NCI-H128 (cell line): ENCODE results near the gene TAMALIN.

ENCODE experiments used
- DNase-seq: peaks from one replicate; lab custom pipeline; 2025; ENCODE audit not compliant: unreplicated experiment; lab: John Stamatoyannopoulos, UW

TAMALIN gene

DNA sequence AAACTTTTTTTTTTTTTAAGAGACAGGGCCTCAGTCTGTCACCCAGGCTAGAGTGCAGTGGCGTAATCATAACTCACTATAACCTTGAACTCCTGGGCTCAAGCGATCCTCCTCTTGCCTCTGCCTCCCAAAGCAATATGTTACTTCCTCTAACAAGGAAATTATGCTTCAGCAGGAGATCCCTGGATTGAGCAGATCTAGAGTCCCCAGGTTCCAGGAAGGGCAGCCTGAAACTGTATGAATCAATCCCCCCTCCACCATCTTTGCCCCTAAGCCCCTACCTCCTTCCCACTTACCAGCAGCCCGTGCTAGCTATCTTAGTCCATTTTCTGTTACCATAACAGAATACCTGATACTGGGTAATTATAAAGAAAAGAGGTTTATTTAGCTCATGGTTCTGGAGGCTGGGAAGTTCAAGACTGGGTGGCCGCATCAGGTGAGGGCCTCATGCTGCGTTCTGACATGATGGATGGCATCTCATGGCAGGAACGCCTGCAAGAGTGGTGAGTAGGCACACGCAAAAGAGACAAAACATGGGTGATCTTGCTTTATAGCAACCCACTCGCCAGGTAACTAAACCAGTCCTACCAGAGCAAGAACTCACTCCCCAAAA is 5.0 kb downstream of the TAMALIN start:
- DNase-seq = no peak

- no peak for DNase-seq
These were observed 7.0 kb downstream of the TAMALIN start for GRCh38 chr12:52013626-52014310.

- DNase-seq = no peak
These were observed 8.1 kb downstream of the TAMALIN start for GRCh38 chr12:52014567-52015530.

- no peak for DNase-seq
These were observed 8.8 kb downstream of the TAMALIN start for GRCh38 chr12:52015532-52016041.

DNA sequence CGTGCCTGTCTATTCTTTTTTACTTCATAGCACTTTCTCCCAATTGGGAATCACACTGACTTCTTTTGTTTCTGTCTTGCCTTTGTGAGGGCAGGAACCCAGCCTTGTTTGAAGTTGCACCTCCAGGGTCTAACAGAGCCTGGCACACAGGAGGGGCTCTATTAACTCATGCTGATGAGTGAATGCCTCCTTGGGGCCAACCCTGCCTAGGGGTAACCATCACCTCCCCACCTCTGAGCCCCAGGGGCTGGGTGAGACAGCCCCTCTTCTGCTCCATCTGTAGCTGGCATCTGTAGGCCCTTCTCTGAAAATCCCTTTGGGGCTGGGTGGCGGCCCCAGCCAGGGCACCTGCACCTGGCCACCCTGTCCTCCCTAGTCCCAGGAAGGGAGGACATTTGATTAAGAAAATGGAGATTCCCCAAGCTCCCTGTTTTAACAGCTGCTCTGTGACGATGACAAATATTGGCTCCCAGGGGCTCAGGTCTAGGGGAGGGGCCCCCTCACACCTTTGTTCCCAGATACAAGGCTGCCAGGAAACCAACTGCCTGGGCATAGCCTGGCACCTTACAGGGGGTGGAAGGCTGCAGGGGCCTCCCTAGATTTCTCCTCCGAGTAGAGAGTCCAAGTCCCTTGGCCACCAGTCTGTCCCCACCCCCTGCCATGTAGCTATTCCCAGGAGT is 11.8 kb downstream of the TAMALIN start:
- DNase-seq = no peak

DNA sequence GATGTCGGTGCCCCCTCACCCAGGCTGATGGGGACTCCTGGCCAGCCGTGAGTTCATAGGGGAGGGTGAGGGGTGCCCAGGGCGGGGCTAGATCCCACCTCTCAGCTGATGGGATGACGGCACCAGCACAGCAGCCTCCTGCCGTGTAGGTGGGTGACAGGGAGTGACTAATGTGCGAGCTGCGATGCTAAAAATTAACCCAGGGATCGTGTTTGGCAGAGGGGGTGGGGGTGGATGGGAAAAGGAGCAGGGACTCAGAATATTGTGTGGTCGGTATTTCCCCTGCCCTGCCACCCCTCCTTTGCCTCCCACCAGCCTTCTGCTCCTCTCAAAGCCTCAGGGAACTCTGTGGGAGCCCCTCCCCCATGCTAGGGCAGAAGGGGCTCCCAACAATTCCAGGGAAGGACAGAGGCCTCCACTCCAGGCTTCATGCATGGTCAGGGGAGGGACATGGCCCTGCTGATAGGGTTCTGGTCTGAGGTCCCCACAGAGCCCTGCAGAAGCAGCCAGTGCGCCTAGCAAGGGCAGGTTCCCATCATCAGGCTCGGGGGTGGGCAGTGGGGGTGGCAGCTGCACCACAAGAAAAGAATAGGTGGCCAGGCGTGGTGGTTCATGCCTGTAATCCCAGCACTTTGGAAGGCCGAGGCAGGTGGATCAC is 12.5 kb downstream of the TAMALIN start:
- no peak for DNase-seq

GRCh38 chr12:52020539-52021336 is 14.0 kb downstream of the TAMALIN start:
- DNase-seq = no peak

DNA sequence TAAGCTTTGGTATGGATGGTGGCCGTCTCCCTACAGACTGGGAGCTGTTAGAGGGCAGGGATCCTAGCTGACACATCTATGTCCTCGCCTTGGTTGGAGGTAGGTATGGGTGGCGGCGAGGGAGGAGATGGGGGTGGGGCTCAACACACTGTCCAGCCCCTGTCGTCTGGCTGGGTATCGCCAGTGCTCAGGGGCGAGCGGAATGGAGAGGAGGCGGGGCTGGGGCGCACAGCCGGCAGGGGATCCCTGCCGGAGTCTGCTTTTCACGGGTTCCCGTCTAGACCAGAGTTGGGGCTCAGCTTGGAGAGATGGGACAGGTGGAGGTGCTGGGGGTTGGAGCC is 16.1 kb downstream of the TAMALIN start:
- no peak for DNase-seq

DNA sequence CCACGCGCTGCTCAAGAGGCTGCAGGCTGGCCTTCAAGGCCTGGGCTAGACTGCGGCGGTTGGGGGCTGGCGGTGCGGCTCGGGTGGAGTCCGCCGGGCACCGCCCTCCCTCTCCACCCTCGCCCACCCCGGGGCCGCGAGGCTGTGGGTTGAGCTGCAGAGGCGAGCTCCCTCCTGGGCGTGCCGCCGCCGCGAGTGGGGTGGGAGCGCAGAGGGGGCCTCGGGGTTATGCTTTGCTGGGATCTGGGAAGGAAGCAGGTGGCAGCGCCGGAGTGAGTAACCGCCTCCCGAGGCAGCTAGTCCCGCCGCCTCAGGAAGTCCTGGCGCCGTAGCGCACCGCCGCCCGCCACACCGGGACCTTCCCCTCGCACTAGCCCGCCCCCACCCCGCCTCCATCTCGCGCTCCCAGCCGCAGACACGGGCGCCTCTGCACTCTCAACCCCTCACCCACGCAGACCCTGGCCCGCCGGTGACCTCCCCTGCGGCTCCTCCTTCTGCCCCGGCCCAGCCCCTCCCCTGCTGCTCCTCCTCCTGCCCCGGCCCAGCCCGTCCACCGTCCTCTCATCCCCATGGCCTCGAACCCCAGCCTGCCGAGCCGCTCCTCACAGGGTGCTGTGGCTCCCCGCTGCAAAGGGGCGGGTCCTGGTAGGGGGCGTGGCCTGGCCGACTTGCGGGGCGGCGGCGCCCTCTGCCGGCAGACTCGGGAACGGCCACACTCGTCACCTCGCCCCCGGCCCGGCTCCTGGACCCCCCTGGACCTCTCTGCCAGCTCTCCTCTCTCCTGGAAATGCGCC is 16.6 kb downstream of the TAMALIN start:
- peak; percentile 63 for DNase-seq

- no peak for DNase-seq
These were observed 17.4 kb downstream of the TAMALIN start for GRCh38 chr12:52023976-52024688.

DNA sequence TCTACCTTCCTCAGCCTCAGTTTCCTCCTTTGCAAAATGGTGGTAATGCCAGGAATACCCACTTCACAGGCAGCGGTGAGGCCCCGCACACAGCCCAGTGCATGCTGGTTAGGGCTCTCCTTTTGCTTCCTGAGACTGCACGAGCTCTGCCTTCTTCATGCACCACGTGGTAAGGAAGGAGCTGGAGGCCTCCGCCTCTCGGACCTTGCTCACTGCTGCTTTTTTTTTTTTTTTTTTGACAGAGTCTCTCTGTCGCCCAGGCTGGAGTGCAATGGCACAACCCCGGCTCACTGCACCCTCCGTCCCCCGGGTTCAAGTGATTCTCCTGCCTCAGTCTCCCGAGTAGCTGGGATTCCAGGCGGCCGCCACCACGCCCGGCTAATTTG is 18.1 kb downstream of the TAMALIN start:
- no peak for DNase-seq

DNA sequence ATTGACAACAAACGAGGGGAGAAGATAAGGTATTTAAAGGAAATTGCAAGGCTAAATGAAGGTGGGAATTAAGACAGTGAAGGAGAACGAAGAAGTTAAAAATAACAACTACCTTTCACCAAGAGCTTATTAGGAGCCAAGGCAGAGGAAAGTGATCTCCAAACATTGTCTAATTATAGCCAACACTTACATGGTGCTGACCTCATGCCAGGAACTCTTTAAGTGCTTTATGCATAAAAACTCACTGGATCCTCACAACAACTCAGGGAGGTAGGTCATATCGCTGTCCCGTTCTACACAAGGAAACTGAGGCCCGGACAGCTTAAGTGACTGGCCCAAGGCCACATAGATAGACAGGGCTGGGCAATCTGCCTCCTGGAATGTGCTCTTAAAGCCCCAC is 19.5 kb downstream of the TAMALIN start:
- no peak for DNase-seq

DNA sequence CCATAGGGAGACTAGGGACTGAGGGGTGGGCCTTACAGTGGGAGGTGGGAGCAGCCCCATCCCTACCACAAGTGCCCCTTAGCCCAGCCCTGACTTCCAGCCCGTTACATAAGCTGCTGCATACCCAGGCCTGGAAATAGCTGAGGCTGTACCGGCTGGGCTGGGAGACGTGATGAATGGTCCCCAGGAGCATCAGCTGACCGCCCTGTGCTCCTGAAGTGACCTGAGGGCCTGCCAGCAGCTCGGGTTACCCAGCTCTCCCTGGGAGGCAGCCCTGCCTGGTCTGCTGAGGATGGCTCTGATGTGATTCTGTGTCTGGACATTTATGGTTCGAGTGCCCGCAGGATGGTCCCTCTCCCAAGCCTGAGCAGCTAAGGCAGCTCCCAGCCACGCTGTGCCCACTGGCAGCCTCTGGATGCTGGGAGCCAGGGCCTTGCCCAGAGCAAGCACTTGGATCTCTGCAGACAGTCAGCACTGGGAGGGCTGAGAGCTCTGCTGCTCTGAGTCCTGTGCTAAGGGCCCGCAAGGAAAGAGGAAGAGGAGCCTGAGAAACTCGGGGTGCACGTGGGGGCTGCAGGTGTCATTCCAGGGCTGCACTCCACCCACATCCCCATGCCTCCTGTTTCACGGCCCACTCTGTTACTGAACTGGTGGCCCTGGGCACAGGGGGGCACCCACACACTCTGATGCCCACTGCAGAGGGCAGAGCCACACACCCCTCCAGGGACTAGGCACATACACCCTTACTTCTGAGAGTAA is 20.5 kb downstream of the TAMALIN start:
- no peak for DNase-seq

- DNase-seq = peak; percentile 45
These were observed 22.9 kb downstream of the TAMALIN start for GRCh38 chr12:52029685-52030084.

GRCh38 chr12:52032446-52032803 is 25.7 kb downstream of the TAMALIN start:
- no peak for DNase-seq

- peak; percentile 91 for DNase-seq
These were observed 26.2 kb downstream of the TAMALIN start for GRCh38 chr12:52032804-52033445.

DNA sequence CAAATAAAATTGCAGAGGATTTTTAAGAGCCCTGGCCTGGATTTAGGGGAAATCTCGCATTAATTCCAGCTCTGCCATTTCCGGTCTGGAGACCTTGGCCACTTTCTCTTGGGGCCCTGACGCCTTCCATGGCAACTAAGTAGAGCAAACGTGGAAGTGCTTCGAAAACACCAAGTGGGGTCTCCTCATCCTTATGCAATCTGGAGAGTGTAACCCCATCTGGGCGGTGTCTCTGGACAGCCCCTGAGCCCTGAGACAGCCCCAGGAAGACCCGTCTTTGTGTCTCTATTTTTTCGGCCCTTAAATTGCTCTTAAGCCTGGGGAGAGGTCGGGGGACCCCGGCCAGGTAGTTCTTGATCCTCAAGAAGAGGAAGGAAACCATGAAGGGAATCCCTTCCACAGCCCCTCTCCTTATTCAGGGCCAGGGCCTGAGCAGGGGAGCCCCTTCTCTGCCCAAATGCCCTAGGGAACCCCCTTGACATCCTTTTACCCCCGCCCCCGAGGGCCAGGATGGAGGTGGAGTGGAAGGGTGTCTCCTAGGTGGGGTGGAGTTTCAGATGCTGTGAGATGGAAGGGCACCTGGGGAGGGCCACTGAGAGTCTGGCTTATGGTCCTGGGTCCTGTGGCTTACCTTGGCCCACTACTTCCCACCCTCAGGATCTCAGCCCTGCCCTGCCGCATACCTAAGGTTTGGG is 26.8 kb downstream of the TAMALIN start:
- DNase-seq = no peak
